ENCODE measurements around the gene OR10G8. TPM values are rescaled to one million over a fixed set of nuclear protein-coding genes. Genes with fewer than 3 reads are reported as not detected.

OR10G8 gene
- polyA plus RNA-seq, 1 donor, result not detected

DNA sequence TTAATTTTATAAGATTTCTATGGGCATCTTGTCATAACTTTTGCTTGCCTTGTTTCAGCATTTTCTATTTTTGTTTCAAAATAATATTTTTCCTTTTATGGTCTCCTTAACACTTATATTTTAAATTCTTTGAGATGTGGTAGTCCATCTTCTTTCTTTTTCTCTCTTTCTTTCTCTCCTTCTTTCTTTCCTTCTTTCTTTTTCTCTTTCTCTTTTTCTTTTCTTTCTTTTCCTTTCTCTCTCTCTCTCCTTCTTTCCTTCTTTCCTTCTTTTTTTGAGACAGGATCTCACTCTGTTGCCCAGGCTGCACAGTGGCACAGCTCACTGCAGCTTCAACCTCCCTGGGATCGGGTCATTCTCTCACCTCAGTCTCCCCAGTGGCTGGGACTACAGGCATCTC lies 50.7 kb downstream of the OR10G8 start:
- no CpG with 5 or more reads among the region's 1 CpG for WGBS (ENCODE audit: insufficient coverage, low lambda C conversion rate)
- no peaks in the 10 kb centered on the region for H3K4me1 ChIP-seq (ENCODE audit: control insufficient read depth, insufficient read depth, low read length)

DNA sequence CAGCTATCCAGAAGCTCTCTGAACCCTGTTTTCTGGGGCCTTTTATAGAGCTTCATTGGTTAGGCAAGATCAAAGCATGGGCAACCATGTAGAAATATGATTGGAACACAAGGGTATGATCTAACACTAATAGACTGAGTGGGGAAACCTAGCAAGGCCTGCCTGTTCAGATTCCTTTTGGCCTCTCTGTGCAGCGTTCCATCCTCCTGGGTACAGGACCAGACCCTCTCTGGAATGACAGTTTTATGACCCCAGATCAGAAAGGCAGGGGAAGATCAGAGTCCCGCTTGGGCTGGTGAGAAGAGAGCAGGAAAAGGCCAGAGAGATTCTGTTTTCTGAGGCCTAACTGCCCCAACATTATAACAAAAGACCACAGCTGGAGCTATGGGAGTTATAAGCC lies 52.0 kb downstream of the OR10G8 start:
- no peak overlapping the region for H3K27ac ChIP-seq (ENCODE audit: low read length)
- H3K36me3 ChIP-seq (ENCODE audit: control insufficient read depth, insufficient read depth, low read length), result no peaks in the 10 kb centered on the region
- no peaks in the 10 kb centered on the region for H3K9me3 ChIP-seq (ENCODE audit: control insufficient read depth, low read depth, low read length)
- H3K27me3 ChIP-seq (ENCODE audit: control insufficient read depth, insufficient read depth, low read length), result peaks cover 7% of the 10 kb centered on the region
- H3K4me1 ChIP-seq (ENCODE audit: control insufficient read depth, insufficient read depth, low read length), result no peaks in the 10 kb centered on the region
- no peak for DNase-seq
- H3K4me3 ChIP-seq (ENCODE audit: low read length), result no peak overlapping the region
- WGBS (ENCODE audit: insufficient coverage, low lambda C conversion rate), result no CpG with 5 or more reads among the region's 2 CpGs

More for the DNA sequence above, 50.7 kb downstream of the OR10G8 start:
- Histone ChIP-seq H3K27me3 (ENCODE audit: control insufficient read depth, insufficient read depth, low read length) (peaks cover 7% of the 10 kb centered on the region), H3K27ac (ENCODE audit: low read length) (no peak overlapping the region), H3K36me3 (ENCODE audit: control insufficient read depth, insufficient read depth, low read length) (no peaks in the 10 kb centered on the region), H3K4me3 (ENCODE audit: low read length) (no peak overlapping the region), H3K9me3 (ENCODE audit: control insufficient read depth, low read depth, low read length) (no peaks in the 10 kb centered on the region)
- DNase-seq, result no peak

GRCh38 chr11:124079631-124080326 lies 53.2 kb downstream of the OR10G8 start:
- no peak for DNase-seq
- H3K9me3 ChIP-seq (ENCODE audit: control insufficient read depth, low read depth, low read length), result no peaks in the 10 kb centered on the region
- WGBS (ENCODE audit: insufficient coverage, low lambda C conversion rate), result 100% methylated on average over 1 of the region's 8 CpGs

More at GRCh38 chr11:124079631-124080326, 53.2 kb downstream of the OR10G8 start:
- H3K27me3 ChIP-seq (ENCODE audit: control insufficient read depth, insufficient read depth, low read length), result peaks cover 7% of the 10 kb centered on the region
- no peak overlapping the region for H3K27ac ChIP-seq (ENCODE audit: low read length)
- H3K4me3 ChIP-seq (ENCODE audit: low read length), result no peak overlapping the region
- no peaks in the 10 kb centered on the region for H3K36me3 ChIP-seq (ENCODE audit: control insufficient read depth, insufficient read depth, low read length)
- H3K4me1 ChIP-seq (ENCODE audit: control insufficient read depth, insufficient read depth, low read length), result no peaks in the 10 kb centered on the region

Other genes starting within 250 kb of the OR10G8 start
- not detected for gene OR6M1, start 220.4 kb upstream of the OR10G8 start, polyA plus RNA-seq
- gene TMEM225, start 141.1 kb upstream of the OR10G8 start, polyA plus RNA-seq, result not detected
- not detected for gene OR8D4, start 124.6 kb upstream of the OR10G8 start, polyA plus RNA-seq
- gene OR4D5, start 87.2 kb upstream of the OR10G8 start, polyA plus RNA-seq, result not detected
- not detected for gene OR6T1, start 83.0 kb upstream of the OR10G8 start, polyA plus RNA-seq
- gene OR10S1, start 49.0 kb upstream of the OR10G8 start, polyA plus RNA-seq, result not detected
- gene OR10G6, start 31.6 kb upstream of the OR10G8 start, polyA plus RNA-seq, result not detected
- gene OR10G4, start 13.8 kb upstream of the OR10G8 start, polyA plus RNA-seq, result not detected
- gene OR10G9, start 3.8 kb upstream of the OR10G8 start, polyA plus RNA-seq, result not detected
- not detected for gene OR10G7, start 14.5 kb downstream of the OR10G8 start, polyA plus RNA-seq
- gene VWA5A, start 88.7 kb downstream of the OR10G8 start, polyA plus RNA-seq, result 24.6 TPM
- not detected for gene OR10D3, start 156.5 kb downstream of the OR10G8 start, polyA plus RNA-seq
- not detected for gene OR8G1, start 214.3 kb downstream of the OR10G8 start, polyA plus RNA-seq
- gene OR8G5, start 229.6 kb downstream of the OR10G8 start, polyA plus RNA-seq, result not detected